IMR-90 (cell line): Measurements from ENCODE around the gene LCE2B. TPM values are rescaled to one million over a fixed set of nuclear protein-coding genes. Genes with fewer than 3 reads are reported as not detected.

Experiments
- ATAC-seq: fragments of 200-7000 bp; cut with Tn5 transposase; 2 replicates; pipeline ENCODE4 v1.9.1; 2020; ENCODE audit warnings: low read depth, mild to moderate bottlenecking, moderate library complexity
- BruUV-seq: library from RNA; stranded (reverse); fragments of 400-500 nt; replicated peaks from 2 replicates; lab custom pipeline; 2021; lab: Mats Ljungman, UMichigan
- CTCF ChIA-PET: fragments of 300-600 bp; formaldehyde crosslinking; extraction: SDS; loops from one replicate; lab custom pipeline; 2021; ENCODE audit warnings: antibody characterized with exemption; lab: Yijun Ruan, JAX
- POLR2A ChIA-PET: fragments of 300-600 bp; sonication (Branson Sonifier 250); formaldehyde crosslinking; loops from one replicate; lab custom pipeline; 2022; ENCODE audit warnings: antibody characterized with exemption; ENCODE audit not compliant: unreplicated experiment; lab: Charles Lee
- DNase-seq: peaks from one replicate; pipeline ENCODE4 v3.0.0; 2013
- H2AFZ ChIP-seq: replicated peaks from 2 replicates; pipeline ENCODE3; 2013; ENCODE audit warnings: low read length, mild to moderate bottlenecking; ENCODE audit not compliant: poor library complexity
- H2AK5ac ChIP-seq: 2 replicates; pipeline ENCODE4 v1.6.1; 2013; ENCODE audit warnings: low read depth, low read length, inconsistent platforms
- H2AK9ac ChIP-seq: replicated peaks from 2 replicates; pipeline ENCODE3; 2013; ENCODE audit warnings: mild to moderate bottlenecking, low read depth, low read length, moderate library complexity; ENCODE audit not compliant: poor library complexity
- H2BK120ac ChIP-seq: 2 replicates; pipeline ENCODE4 v1.6.1; 2013; ENCODE audit warnings: low read depth, low read length, inconsistent platforms
- H2BK15ac ChIP-seq: 3 replicates; pipeline ENCODE4 v1.6.1; 2013; ENCODE audit warnings: low read depth, low read length, inconsistent platforms
- H2BK20ac ChIP-seq: 2 replicates; pipeline ENCODE4 v1.6.1; 2013; ENCODE audit warnings: low read depth, mild to moderate bottlenecking, inconsistent platforms, low read length, moderate library complexity
- H2BK5ac ChIP-seq: 2 replicates; pipeline ENCODE4 v1.6.1; 2013; ENCODE audit warnings: mild to moderate bottlenecking, low read depth, low read length, inconsistent platforms; ENCODE audit not compliant: poor library complexity, severe bottlenecking
- H3K14ac ChIP-seq: replicated peaks from 2 replicates; pipeline ENCODE4 v1.6.1; 2013; ENCODE audit warnings: low read depth, low read length, inconsistent platforms
- H3K18ac ChIP-seq: 2 replicates; pipeline ENCODE4 v1.6.1; 2013; ENCODE audit warnings: low read depth, low read length, control low read depth
- H3K23ac ChIP-seq: 2 replicates; pipeline ENCODE4 v1.6.1; 2013; ENCODE audit warnings: low read depth, low read length, inconsistent platforms
- H3K27ac ChIP-seq: 2 replicates; pipeline ENCODE4 v1.5.1; 2013; ENCODE audit warnings: mild to moderate bottlenecking, control low read depth, low read length; ENCODE audit not compliant: insufficient read depth
- H3K27me3 ChIP-seq: 2 replicates; pipeline ENCODE4 v1.6.1; 2013; ENCODE audit warnings: low read length; ENCODE audit not compliant: control insufficient read depth, insufficient read depth
- H3K36me3 ChIP-seq: 2 replicates; pipeline ENCODE4 v1.6.1; 2013; ENCODE audit warnings: low read length, mixed read lengths; ENCODE audit not compliant: control insufficient read depth, insufficient read depth
- H3K4ac ChIP-seq: 2 replicates; pipeline ENCODE4 v1.6.1; 2013; ENCODE audit warnings: low read depth, low read length, inconsistent platforms
- H3K4me1 ChIP-seq: 2 replicates; pipeline ENCODE4 v1.6.1; 2013; ENCODE audit warnings: low read length, mixed read lengths; ENCODE audit not compliant: control insufficient read depth, insufficient read depth
- H3K4me2 ChIP-seq: 2 replicates; pipeline ENCODE4 v1.6.1; 2013; ENCODE audit warnings: low read depth, mild to moderate bottlenecking, control low read depth, low read length, moderate library complexity
- H3K4me3 ChIP-seq: 2 replicates; pipeline ENCODE4 v1.5.1; 2013; ENCODE audit warnings: low read depth, mild to moderate bottlenecking, control low read depth, low read length, moderate library complexity; ENCODE audit not compliant: insufficient read depth
- H3K56ac ChIP-seq: 2 replicates; pipeline ENCODE4 v1.6.1; 2013; ENCODE audit warnings: low read length, inconsistent platforms; ENCODE audit not compliant: insufficient read depth; ENCODE audit errors: extremely low read depth
- H3K79me1 ChIP-seq, 2 experiments: 2 replicates each; pipeline ENCODE4 v1.6.1; 2013; ENCODE audit warnings: low read length in 2 of 2, inconsistent platforms in 1 of 2, low read depth in 1 of 2
- H3K9ac ChIP-seq: 2 replicates; pipeline ENCODE4 v1.6.1; 2013; ENCODE audit warnings: low read depth, low read length, control low read depth
- H3K9me1 ChIP-seq: 2 replicates; pipeline ENCODE4 v1.6.1; 2013; ENCODE audit warnings: low read length, inconsistent platforms; ENCODE audit not compliant: insufficient read depth
- H3K9me3 ChIP-seq: 2 replicates; pipeline ENCODE4 v1.6.1; 2013; ENCODE audit warnings: low read length; ENCODE audit not compliant: control insufficient read depth, insufficient read depth
- H4K20me1 ChIP-seq: 2 replicates; pipeline ENCODE4 v1.6.1; 2013; ENCODE audit warnings: low read length, inconsistent platforms; ENCODE audit not compliant: insufficient read depth
- H4K5ac ChIP-seq: 2 replicates; pipeline ENCODE4 v1.6.1; 2013; ENCODE audit warnings: mild to moderate bottlenecking, low read depth, low read length, control low read depth
- H4K8ac ChIP-seq, 2 experiments: 2 replicates each; pipeline ENCODE4 v1.6.1; 2013; ENCODE audit warnings: low read depth in 2 of 2, low read length in 2 of 2, control low read depth in 1 of 2, inconsistent platforms in 1 of 2
- H4K91ac ChIP-seq: 2 replicates; pipeline ENCODE4 v1.6.1; 2013; ENCODE audit warnings: low read depth, low read length, inconsistent platforms; ENCODE audit not compliant: insufficient read depth
- BHLHE40 ChIP-seq: fragments of 150-350 bp; IDR thresholded peaks from 2 replicates; pipeline ENCODE4 v1.6.1; 2016; ENCODE audit warnings: mild to moderate bottlenecking, low read depth, low read length
- CEBPB ChIP-seq: IDR thresholded peaks from 2 replicates; pipeline ENCODE4 v1.6.1; 2012; ENCODE audit warnings: low read depth, low read length, improper control_type of control experiment
- ELK1 ChIP-seq: fragments of 150-350 bp; IDR thresholded peaks from 2 replicates; pipeline ENCODE4 v1.6.1; 2016; ENCODE audit warnings: low read depth, mild to moderate bottlenecking, low read length, moderate library complexity, borderline replicate concordance
- FOS ChIP-seq: fragments of 150-350 bp; IDR thresholded peaks from 2 replicates; pipeline ENCODE4 v1.6.1; 2016; ENCODE audit warnings: low read depth, low read length
- MAFK ChIP-seq: IDR thresholded peaks from 2 replicates; pipeline ENCODE4 v1.6.1; 2012; ENCODE audit warnings: low read depth, low read length, improper control_type of control experiment
- MAZ ChIP-seq: IDR thresholded peaks from 2 replicates; pipeline ENCODE4 v1.6.1; 2012; ENCODE audit warnings: low read depth, mild to moderate bottlenecking, low read length, improper control_type of control experiment, moderate library complexity, borderline replicate concordance
- MXI1 ChIP-seq: IDR thresholded peaks from 2 replicates; pipeline ENCODE4 v1.6.1; 2012; ENCODE audit warnings: low read depth, mild to moderate bottlenecking, low read length, moderate library complexity, borderline replicate concordance
- NFE2L2 ChIP-seq: fragments of 150-350 bp; IDR thresholded peaks from 2 replicates; pipeline ENCODE4 v1.6.1; 2016; ENCODE audit warnings: low read depth, mild to moderate bottlenecking, low read length
- POLR2A ChIP-seq: IDR thresholded peaks from 2 replicates; pipeline ENCODE4 v1.6.1; 2012; ENCODE audit warnings: mild to moderate bottlenecking, low read depth, low read length
- RCOR1 ChIP-seq: IDR thresholded peaks from 2 replicates; pipeline ENCODE4 v1.6.1; 2012; ENCODE audit warnings: mild to moderate bottlenecking, low read length, improper control_type of control experiment; ENCODE audit not compliant: insufficient replicate concordance
- RFX5 ChIP-seq: IDR thresholded peaks from 2 replicates; pipeline ENCODE4 v1.8.0; 2012; ENCODE audit warnings: low read depth, mild to moderate bottlenecking, low read length, moderate library complexity
- SMC3 ChIP-seq: fragments of 150-350 bp; IDR thresholded peaks from 2 replicates; pipeline ENCODE4 v1.6.1; 2016; ENCODE audit warnings: low read depth, mild to moderate bottlenecking, antibody characterized with exemption, low read length, moderate library complexity
- WGBS, 2 experiments: methylation state at CpG; one replicate each; pipeline versions ENCODE4 v1.1.5 to v1.1.7; 2013; ENCODE audit warnings: missing lambda C conversion rate in 2 of 2; ENCODE audit not compliant: insufficient read length in 1 of 2; ENCODE audit errors: extremely low coverage in 2 of 2; 5-methylcytosine and 5-hydroxymethylcytosine counted together
- dilution Hi-C: fragments of 300-500 bp; cut with HindIII; formaldehyde crosslinking; loops from one replicate; pipeline ENCODE4 v1.14.3; 2018; ENCODE audit warnings: low sequenced_read_pairs; ENCODE audit not compliant: unreplicated experiment
- in situ Hi-C: fragments of 300-500 bp; cut with MboI; formaldehyde crosslinking; loops from 3 replicates; pipeline ENCODE4 v1.14.3; 2019; ENCODE audit warnings: low sequenced_read_pairs, inconsistent platforms, mixed read lengths
- intact Hi-C: fragments of 100-400 bp; cut with micrococcal nuclease; formaldehyde crosslinking; loops from 2 replicates; pipeline ENCODE4 v1.10.0; 2022
- polyA plus RNA-seq, 3 experiments: library from polyadenylated mRNA; depleted of rRNA; stranded (reverse); fragments of >200 nt; gene quantifications; 2 replicates each; pipeline ENCODE4 v1.2.3, GENCODE V29; 2012; ENCODE audit warnings: low replicate concordance in 1 of 3
- total RNA-seq: library from RNA; depleted of rRNA; stranded (reverse); fragments of >200 nt; gene quantifications from 2 replicates; pipeline ENCODE4 v1.2.3, GENCODE V29; 2012

LCE2B gene
- total and polyA plus RNA-seq, 2 of the 4 experiments (the other 2 are of a cell fraction): not detected

GRCh38 chr1:152673016-152673415 lies 12.9 kb upstream of the LCE2B start:
- no peak overlapping the region for H2AFZ ChIP-seq
- no peak overlapping the region for H2BK5ac ChIP-seq
- no peak overlapping the region for H2BK20ac ChIP-seq
- dilution Hi-C loops: no loop called here
- no peak overlapping the region for H3K9ac ChIP-seq
- H3K9me3 ChIP-seq: no peaks in the 10 kb centered on the region
- H4K5ac ChIP-seq: no peak overlapping the region
- no peak for TF ChIP-seq MAFK
- TF ChIP-seq FOS: no peak
- no peak for TF ChIP-seq RFX5
- TF ChIP-seq RCOR1: no peak
- no peak for TF ChIP-seq SMC3
- no peak for TF ChIP-seq CEBPB
- no peak for TF ChIP-seq MXI1
- no peak for TF ChIP-seq ELK1
- TF ChIP-seq BHLHE40: no peak
- TF ChIP-seq NFE2L2: no peak
- no peak for TF ChIP-seq MAZ
- TF ChIP-seq POLR2A: no peak
- H2AK9ac ChIP-seq: no peak overlapping the region
- H3K9me1 ChIP-seq: no peaks in the 10 kb centered on the region
- H3K79me1 ChIP-seq: no peaks in the 10 kb centered on the region
- no peak overlapping the region for H3K18ac ChIP-seq
- in situ Hi-C loops: loop anchor here (25.0 kb wide), 1 partner anchor 539 kb away; the partner anchor contains the start of genes LELP1 and PRR9
- no peak overlapping the region for H3K27ac ChIP-seq
- no peak overlapping the region for H4K8ac ChIP-seq
- H3K4me1 ChIP-seq: no peaks in the 10 kb centered on the region
- H3K4ac ChIP-seq: no peak overlapping the region
- H4K91ac ChIP-seq: no peak overlapping the region
- ChIA-PET CTCF (no interaction called here), POLR2A (no interaction called here)
- no CpG with 5 or more reads among the region's 2 CpGs for whole genome bisulfite sequencing, 2 experiments
- H3K27me3 ChIP-seq: no peaks in the 10 kb centered on the region; the same call in 1 of the 2 replicates
- H3K36me3 ChIP-seq: no peaks in the 10 kb centered on the region
- H3K23ac ChIP-seq: no peak overlapping the region
- no peak overlapping the region for H2AK5ac ChIP-seq
- DNase-seq (no peak), ATAC-seq (no peak)
- H3K4me3 ChIP-seq: no peak overlapping the region
- H4K20me1 ChIP-seq: no peaks in the 10 kb centered on the region
- no peak overlapping the region for H3K4me2 ChIP-seq
- no TSS peak for BruUV-seq
- no peak overlapping the region for H3K14ac ChIP-seq
- H3K56ac ChIP-seq: no peak overlapping the region
- no peak overlapping the region for H2BK120ac ChIP-seq
- no peak overlapping the region for H2BK15ac ChIP-seq
- intact Hi-C loops: no loop called here
